ENCODE measurements around the gene PXDC1. TPM values are rescaled to one million over a fixed set of nuclear protein-coding genes. Genes with fewer than 3 reads are reported as not detected.

Gene PXDC1, protein sequence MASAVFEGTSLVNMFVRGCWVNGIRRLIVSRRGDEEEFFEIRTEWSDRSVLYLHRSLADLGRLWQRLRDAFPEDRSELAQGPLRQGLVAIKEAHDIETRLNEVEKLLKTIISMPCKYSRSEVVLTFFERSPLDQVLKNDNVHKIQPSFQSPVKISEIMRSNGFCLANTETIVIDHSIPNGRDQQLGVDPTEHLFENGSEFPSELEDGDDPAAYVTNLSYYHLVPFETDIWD
- 47.6 and 64.5 TPM in 2 replicates for total RNA-seq

DNA sequence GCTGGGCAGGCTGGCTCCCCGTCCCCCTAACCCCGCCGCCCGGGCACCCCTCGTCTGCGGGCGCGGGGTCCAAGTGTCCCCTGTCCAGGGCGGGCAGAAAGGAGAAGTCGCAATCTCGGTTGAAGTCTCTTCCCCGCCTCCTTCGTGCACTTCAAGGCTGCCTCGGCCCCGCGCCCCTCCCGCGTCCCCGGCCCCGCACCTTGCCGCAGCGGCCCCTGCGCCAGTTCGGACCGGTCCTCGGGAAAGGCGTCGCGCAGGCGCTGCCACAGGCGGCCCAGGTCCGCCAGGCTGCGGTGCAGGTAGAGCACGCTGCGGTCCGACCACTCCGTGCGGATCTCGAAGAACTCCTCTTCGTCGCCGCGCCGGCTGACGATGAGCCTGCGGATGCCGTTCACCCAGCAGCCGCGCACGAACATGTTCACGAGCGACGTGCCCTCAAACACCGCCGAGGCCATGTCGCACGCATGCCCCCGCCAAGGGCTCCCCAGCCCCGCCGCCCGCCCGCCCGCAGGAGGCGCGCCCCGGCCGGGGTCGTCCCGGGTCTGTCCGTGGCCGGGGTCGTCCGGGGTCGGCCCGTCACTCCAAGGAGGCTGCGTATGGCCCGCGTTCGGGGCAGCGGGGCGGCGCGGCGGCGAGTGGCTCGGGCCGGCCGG lies at the start of gene PXDC1:
PXDC1 (minus strand) TSS at position 637 of the 653 bp plus-strand sequence; CDS start at position 455, 182 bp downstream.
- Histone ChIP-seq H3K4me3 (ENCODE audit: low read depth, low read length) (peak within 1 kb of the TSS; percentile 88), H3K27me3 (ENCODE audit: control insufficient read depth, insufficient read depth, low read length) (no peaks in the 10 kb centered on the region), H3K36me3 (ENCODE audit: control insufficient read depth, insufficient read depth, low read length) (peaks cover 11% of the 10 kb centered on the region)
- FAIRE-seq (no peak), DNase-seq (ENCODE audit: low read depth) (no peak)
- TF ChIP-seq, protein P1, sequence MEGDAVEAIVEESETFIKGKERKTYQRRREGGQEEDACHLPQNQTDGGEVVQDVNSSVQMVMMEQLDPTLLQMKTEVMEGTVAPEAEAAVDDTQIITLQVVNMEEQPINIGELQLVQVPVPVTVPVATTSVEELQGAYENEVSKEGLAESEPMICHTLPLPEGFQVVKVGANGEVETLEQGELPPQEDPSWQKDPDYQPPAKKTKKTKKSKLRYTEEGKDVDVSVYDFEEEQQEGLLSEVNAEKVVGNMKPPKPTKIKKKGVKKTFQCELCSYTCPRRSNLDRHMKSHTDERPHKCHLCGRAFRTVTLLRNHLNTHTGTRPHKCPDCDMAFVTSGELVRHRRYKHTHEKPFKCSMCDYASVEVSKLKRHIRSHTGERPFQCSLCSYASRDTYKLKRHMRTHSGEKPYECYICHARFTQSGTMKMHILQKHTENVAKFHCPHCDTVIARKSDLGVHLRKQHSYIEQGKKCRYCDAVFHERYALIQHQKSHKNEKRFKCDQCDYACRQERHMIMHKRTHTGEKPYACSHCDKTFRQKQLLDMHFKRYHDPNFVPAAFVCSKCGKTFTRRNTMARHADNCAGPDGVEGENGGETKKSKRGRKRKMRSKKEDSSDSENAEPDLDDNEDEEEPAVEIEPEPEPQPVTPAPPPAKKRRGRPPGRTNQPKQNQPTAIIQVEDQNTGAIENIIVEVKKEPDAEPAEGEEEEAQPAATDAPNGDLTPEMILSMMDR (IDR thresholded peaks at IDR 0.05; ENCODE audit: insufficient read depth, low read length, severe bottlenecking), result no peak

DNA sequence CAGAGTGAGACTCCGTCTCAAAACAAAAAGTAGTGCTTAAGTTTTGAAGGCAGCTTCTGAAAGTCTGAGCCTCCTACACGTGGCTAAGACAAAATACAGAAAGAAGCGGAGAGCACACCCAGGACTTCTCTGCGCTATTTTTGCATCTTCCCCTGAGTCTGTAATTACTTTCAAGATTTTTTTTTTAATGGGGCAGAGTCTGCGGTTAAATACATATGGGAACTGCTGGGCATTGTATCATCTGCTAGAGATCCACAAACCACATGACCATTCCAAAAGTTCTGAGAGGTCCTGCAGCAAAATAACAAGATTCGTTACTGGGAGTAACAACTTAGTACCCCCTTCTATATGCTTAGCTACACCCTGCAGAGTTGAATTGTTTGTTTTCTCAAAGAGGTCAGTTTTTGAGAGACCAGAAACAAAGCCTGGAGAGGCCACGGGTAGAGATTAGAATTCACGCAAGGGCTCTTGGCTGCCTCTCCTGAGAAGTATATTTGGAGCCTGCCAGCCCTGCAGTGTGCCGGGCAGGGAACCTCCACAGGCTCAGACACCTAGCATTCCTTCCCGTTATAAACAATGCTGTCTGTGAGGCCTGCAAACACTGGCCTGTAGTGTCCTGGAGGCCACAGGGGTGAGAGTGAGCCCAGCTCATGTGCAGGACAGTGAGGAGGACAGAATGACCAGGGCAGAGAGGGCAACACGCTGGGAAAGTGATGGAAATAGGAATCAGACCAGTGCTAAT lies 49.5 kb upstream of the PXDC1 start:
- DNase-seq (ENCODE audit: low read depth) (no peak), FAIRE-seq (no peak)
- Histone ChIP-seq H3K4me3 (ENCODE audit: low read depth, low read length) (no peak overlapping the region), H3K36me3 (ENCODE audit: control insufficient read depth, insufficient read depth, low read length) (no peaks in the 10 kb centered on the region), H3K27me3 (ENCODE audit: control insufficient read depth, insufficient read depth, low read length) (no peaks in the 10 kb centered on the region)
- TF ChIP-seq, protein P1 (IDR thresholded peaks at IDR 0.05; ENCODE audit: insufficient read depth, low read length, severe bottlenecking), result no peak

DNA sequence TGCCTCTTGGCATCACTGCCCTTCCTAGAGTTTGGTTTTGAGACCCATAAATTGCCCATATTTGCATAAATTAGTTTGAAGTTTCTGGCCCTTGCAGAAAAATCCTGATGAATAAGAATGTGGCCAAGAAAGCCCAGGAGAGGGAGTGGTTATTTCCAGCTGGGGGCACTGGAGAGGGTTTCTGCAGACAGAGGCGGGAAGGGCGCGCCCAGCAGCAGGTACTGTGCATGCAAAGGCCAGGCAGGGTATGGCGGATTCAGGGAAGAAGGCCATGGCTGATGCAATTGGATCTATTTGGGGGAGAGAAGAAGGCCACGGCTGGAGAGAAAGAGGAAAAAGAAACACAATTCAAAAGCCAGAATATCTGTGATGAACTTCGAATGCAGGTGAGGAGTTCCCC lies 48.2 kb upstream of the PXDC1 start:
- Histone ChIP-seq H3K36me3 (ENCODE audit: control insufficient read depth, insufficient read depth, low read length) (no peaks in the 10 kb centered on the region), H3K27me3 (ENCODE audit: control insufficient read depth, insufficient read depth, low read length) (no peaks in the 10 kb centered on the region), H3K4me3 (ENCODE audit: low read depth, low read length) (no peak overlapping the region)
- TF ChIP-seq, protein P1 (IDR thresholded peaks at IDR 0.05; ENCODE audit: insufficient read depth, low read length, severe bottlenecking), result no peak
- FAIRE-seq, result no peak
- no peak for DNase-seq (ENCODE audit: low read depth)

DNA sequence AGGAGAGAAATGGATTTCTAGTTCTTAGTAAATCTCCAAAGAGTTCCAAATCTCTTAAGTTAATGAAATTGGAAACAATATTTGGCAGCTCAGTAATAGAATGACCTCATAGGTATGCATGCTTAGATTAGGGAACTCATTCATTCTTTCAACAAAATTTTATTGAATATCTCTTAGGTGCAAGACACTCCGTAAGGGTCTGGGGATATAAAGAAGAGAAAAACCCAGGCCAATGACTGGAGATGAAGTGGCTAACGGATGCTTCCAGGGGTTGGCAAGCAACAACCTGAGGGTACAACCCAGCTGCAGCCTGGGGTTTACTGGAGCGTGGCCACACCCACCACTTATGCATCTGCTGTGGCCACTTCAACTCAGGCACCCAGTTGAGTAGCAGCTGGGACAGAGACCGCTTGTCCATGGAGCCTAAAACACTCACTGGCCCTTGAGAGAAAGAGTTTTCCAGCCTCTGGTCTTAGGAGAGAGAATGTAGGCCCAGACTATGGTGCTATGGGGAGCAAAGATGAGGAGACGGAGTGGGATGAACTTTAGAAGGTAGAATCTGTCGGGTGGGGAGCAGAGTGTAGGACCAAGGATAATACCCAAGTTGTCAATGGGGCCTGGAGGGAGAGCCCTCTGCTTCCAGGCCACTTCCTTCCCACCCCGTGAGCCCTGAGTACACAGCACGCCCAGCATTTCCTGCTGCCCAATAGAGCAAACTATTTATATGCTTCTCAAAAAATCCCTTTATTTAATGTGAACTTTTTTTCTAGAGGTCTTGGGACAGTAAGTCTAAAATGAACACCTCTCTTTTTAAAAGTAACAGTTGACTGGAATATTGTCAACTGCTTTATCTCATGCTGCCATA lies 46.8 kb upstream of the PXDC1 start:
- FAIRE-seq (no peak), DNase-seq (ENCODE audit: low read depth) (no peak)
- TF ChIP-seq, protein P1 (IDR thresholded peaks at IDR 0.05; ENCODE audit: insufficient read depth, low read length, severe bottlenecking), result no peak
- Histone ChIP-seq H3K27me3 (ENCODE audit: control insufficient read depth, insufficient read depth, low read length) (no peaks in the 10 kb centered on the region), H3K4me3 (ENCODE audit: low read depth, low read length) (no peak overlapping the region), H3K36me3 (ENCODE audit: control insufficient read depth, insufficient read depth, low read length) (no peaks in the 10 kb centered on the region)

DNA sequence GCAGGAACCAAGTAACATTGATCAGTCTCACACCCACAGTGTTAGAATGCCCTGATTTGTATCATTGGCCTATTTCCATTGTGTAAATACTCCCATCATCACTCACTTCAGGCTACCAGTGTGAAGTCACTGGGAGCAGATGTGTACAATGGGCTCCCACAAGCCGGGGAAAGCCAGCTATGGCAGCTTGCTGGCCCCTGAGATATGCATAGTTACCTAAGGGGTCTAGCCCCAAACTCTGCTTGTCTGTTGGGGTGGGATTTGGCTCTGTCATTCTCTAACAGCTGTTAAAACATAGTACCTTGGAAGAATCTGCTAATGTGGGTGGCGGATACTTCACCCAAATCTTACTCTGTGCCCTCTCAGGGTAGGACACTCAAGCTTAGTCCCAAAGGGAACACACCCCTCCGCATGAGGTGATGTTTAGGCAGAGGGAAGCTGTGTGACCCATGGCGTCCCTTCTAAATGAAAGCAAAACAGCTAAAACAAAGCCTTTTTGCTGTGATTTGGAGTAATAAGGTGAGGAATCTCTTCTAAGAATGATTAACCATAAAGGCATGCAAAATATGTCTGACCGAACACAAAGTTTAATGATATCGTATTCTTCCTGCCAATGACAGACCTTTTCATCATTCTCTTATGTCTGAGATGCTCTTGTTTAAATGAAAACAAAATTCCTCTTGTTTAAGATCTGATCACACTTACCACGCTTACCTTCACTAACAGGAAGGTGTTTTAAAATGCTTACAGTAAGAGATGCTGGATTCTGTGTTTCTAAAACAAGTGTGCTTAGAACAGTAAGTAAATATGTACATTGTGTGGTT lies 45.9 kb upstream of the PXDC1 start:
- peak; percentile 85 for DNase-seq (ENCODE audit: low read depth)
- no peaks in the 10 kb centered on the region for H3K36me3 ChIP-seq (ENCODE audit: control insufficient read depth, insufficient read depth, low read length)
- H3K27me3 ChIP-seq (ENCODE audit: control insufficient read depth, insufficient read depth, low read length), result no peaks in the 10 kb centered on the region
- H3K4me3 ChIP-seq (ENCODE audit: low read depth, low read length), result no peak overlapping the region
- TF ChIP-seq, protein P1 (IDR thresholded peaks at IDR 0.05; ENCODE audit: insufficient read depth, low read length, severe bottlenecking), result no peak
- FAIRE-seq, result no peak
